Keratinocyte (primary cell): ENCODE measurements around the gene GSTM2. TPM values are rescaled to one million over a fixed set of nuclear protein-coding genes. Genes with fewer than 3 reads are reported as not detected.

Source experiments
- DNase-seq: peaks from one replicate; pipeline ENCODE4 v3.0.0-alpha.2; 2011; ENCODE audit warnings: low read depth, missing footprints, low spot score
- FAIRE-seq: peaks from 2 replicates; lab custom pipeline; 2011; peaks lifted over from hg19 to GRCh38; lab: Jason Lieb, UNC
- H2AFZ ChIP-seq: 2 replicates; pipeline ENCODE4 v1.6.0; 2012; ENCODE audit warnings: low read length, control low read depth, inconsistent platforms; ENCODE audit not compliant: control insufficient read depth
- H3K27ac ChIP-seq: 2 replicates; pipeline ENCODE4 v1.5.1; 2011; ENCODE audit warnings: low read length; ENCODE audit not compliant: control insufficient read depth, insufficient read depth
- H3K27me3 ChIP-seq: 3 replicates; pipeline ENCODE4 v1.6.0; 2011; ENCODE audit warnings: low read length; ENCODE audit not compliant: control insufficient read depth, insufficient read depth; ENCODE audit errors: extremely low read depth
- H3K36me3 ChIP-seq, 2 experiments: 2 replicates in 1 of 2; 3 replicates in 1 of 2; pipeline ENCODE4 v1.5.1; 2011; ENCODE audit warnings: low read length in 2 of 2, mild to moderate bottlenecking in 1 of 2; ENCODE audit not compliant: control insufficient read depth in 2 of 2, insufficient read depth in 2 of 2; ENCODE audit errors: extremely low read depth in 1 of 2
- H3K4me1 ChIP-seq: 3 replicates; pipeline ENCODE4 v1.5.1; 2011; ENCODE audit warnings: low read length; ENCODE audit not compliant: control insufficient read depth, insufficient read depth; ENCODE audit errors: extremely low read depth
- H3K4me2 ChIP-seq: 3 replicates; pipeline ENCODE4 v1.6.0; 2011; ENCODE audit warnings: low read depth, low read length; ENCODE audit not compliant: control insufficient read depth, insufficient read depth; ENCODE audit errors: extremely low read depth
- H3K4me3 ChIP-seq, 3 experiments: fragments of 200-600 bp in 1 of 3; sonication (generic) in 1 of 3; 2 replicates in 2 of 3; 3 replicates in 1 of 3; pipeline ENCODE4 v1.5.1; 2011 to 2016; ENCODE audit warnings: low read length in 3 of 3, mild to moderate bottlenecking in 3 of 3, control low read depth in 2 of 3, inconsistent platforms in 1 of 3, low read depth in 1 of 3, mixed read lengths in 1 of 3, mixed run types in 1 of 3, moderate library complexity in 1 of 3; ENCODE audit not compliant: control insufficient read depth in 2 of 3, insufficient read depth in 2 of 3; ENCODE audit errors: extremely low read depth in 1 of 3
- H3K79me2 ChIP-seq: 2 replicates; pipeline ENCODE4 v1.6.0; 2012; ENCODE audit warnings: low read length; ENCODE audit not compliant: control insufficient read depth, insufficient read depth
- H3K9ac ChIP-seq: 3 replicates; pipeline ENCODE4 v1.6.0; 2011; ENCODE audit warnings: low read length; ENCODE audit not compliant: control insufficient read depth, insufficient read depth; ENCODE audit errors: extremely low read depth
- H3K9me1 ChIP-seq: 3 replicates; pipeline ENCODE4 v1.6.0; 2011; ENCODE audit warnings: low read length; ENCODE audit not compliant: control insufficient read depth, insufficient read depth; ENCODE audit errors: extremely low read depth
- H3K9me3 ChIP-seq: 2 replicates; pipeline ENCODE4 v1.5.1; 2012; ENCODE audit warnings: low read depth, low read length; ENCODE audit not compliant: control insufficient read depth
- H4K20me1 ChIP-seq: 3 replicates; pipeline ENCODE4 v1.6.0; 2011; ENCODE audit warnings: low read length; ENCODE audit not compliant: control insufficient read depth, insufficient read depth; ENCODE audit errors: extremely low read depth
- CTCF ChIP-seq, 3 experiments: IDR thresholded peaks in 1 of 3; conservative IDR thresholded peaks in 1 of 3; optimal IDR thresholded peaks in 1 of 3; 2 replicates in 2 of 3; 3 replicates in 1 of 3; pipeline versions ENCODE3 to v1.5.1; 2011; ENCODE audit warnings: low read length in 3 of 3, mild to moderate bottlenecking in 3 of 3, moderate library complexity in 2 of 3, control low read depth in 1 of 3, inconsistent platforms in 1 of 3; ENCODE audit not compliant: insufficient read depth in 2 of 3; ENCODE audit errors: extremely low read depth in 1 of 3
- EZH2 ChIP-seq: IDR thresholded peaks from one replicate; pipeline ENCODE4 v1.6.1; 2012; ENCODE audit warnings: inconsistent platforms, mild to moderate bottlenecking, low read length, moderate library complexity
- dilution Hi-C: fragments of 300-500 bp; cut with MboI; formaldehyde crosslinking; loops from one replicate; pipeline ENCODE4 v1.7.0; 2020; ENCODE audit warnings: low sequenced_read_pairs; ENCODE audit not compliant: extremely low pct_ligation_motif_present
- polyA plus RNA-seq, 5 experiments: library from polyadenylated mRNA; depleted of rRNA in 3 of 5; stranded (reverse) in 3 of 5; stranded (forward) in 1 of 5; unstranded in 1 of 5; fragments of >200 nt; gene quantifications; 1 replicate in 1 of 5; 2 replicates in 3 of 5; 3 replicates in 1 of 5; pipeline versions ENCODE4 v1.2.1 to v1.2.3, GENCODE V29; 2011 to 2012; ENCODE audit warnings: missing spikeins in 2 of 5, low read depth in 1 of 5, low replicate concordance in 1 of 5

The GSTM2 gene
- polyA plus RNA-seq, 1 donor (not counting 4 experiments of a cell fraction or from before 2014, with no cell fraction given): 11.1 TPM

- TF ChIP-seq EZH2: no peak
- no peak for TF ChIP-seq CTCF (optimal IDR thresholded peaks at IDR 0.05 in 1 of 3, IDR thresholded peaks at IDR 0.05 in 1 of 3, conservative IDR thresholded peaks at IDR 0.05 in 1 of 3; ENCODE audit: extremely low read depth in 1 of 3, insufficient read depth in 2 of 3, low read length in 3 of 3)
- dilution Hi-C loops: no loop called here
- H3K27ac ChIP-seq: no peak overlapping the region
Measured at GRCh38 chr1:109657970-109658369, 9.9 kb upstream of the GSTM2 start.

DNA sequence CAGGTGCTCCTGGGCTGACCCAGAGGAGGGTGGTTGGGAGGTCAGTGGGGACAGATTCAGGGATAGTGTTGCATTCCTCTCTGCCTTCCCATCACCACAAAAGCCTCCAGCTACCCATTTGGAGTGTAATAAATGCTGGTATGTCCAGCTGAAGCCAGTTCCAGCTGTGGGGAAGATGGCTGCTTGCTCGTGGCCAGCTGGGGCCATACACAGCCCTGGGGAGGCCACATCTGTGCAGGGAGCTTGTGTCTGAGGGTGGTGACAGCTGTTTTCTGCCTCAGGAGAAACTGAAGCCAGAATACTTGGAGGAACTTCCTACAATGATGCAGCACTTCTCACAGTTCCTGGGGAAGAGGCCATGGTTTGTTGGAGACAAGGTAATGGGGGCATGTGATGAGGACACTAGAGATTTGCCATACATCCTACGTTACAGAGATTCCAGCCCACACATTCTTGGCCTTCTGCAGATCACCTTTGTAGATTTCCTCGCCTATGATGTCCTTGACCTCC is 9.3 kb upstream of the GSTM2 start:
- Histone ChIP-seq H3K4me1 (peaks cover 7% of the 10 kb centered on the region), H3K9ac (no peak overlapping the region), H3K4me3 (no peak overlapping the region), H3K36me3 (no peaks in the 10 kb centered on the region), H3K27ac (no peak overlapping the region), H3K9me1 (no peaks in the 10 kb centered on the region), H2AFZ (no peak overlapping the region), H3K4me2 (no peak overlapping the region), H4K20me1 (no peaks in the 10 kb centered on the region), H3K9me3 (no peaks in the 10 kb centered on the region), H3K79me2 (no peaks in the 10 kb centered on the region), H3K27me3 (no peaks in the 10 kb centered on the region)
- FAIRE-seq (no peak), DNase-seq (no peak)
- dilution Hi-C loops: no loop called here
- TF ChIP-seq CTCF (optimal IDR thresholded peaks at IDR 0.05 in 1 of 3, IDR thresholded peaks at IDR 0.05 in 1 of 3, conservative IDR thresholded peaks at IDR 0.05 in 1 of 3; ENCODE audit: extremely low read depth in 1 of 3, insufficient read depth in 2 of 3, low read length in 3 of 3): no peak
- no peak for TF ChIP-seq EZH2

More at GRCh38 chr1:109657970-109658369, 9.9 kb upstream of the GSTM2 start:
- no peak overlapping the region for H3K4me2 ChIP-seq
- no peaks in the 10 kb centered on the region for H3K9me3 ChIP-seq
- no peaks in the 10 kb centered on the region for H4K20me1 ChIP-seq
- no peak overlapping the region for H3K4me3 ChIP-seq
- H3K9ac ChIP-seq: no peak overlapping the region
- no peaks in the 10 kb centered on the region for H3K9me1 ChIP-seq
- peaks cover 7% of the 10 kb centered on the region for H3K4me1 ChIP-seq
- no peaks in the 10 kb centered on the region for H3K27me3 ChIP-seq
- H2AFZ ChIP-seq: no peak overlapping the region
- no peaks in the 10 kb centered on the region for H3K36me3 ChIP-seq
- no peaks in the 10 kb centered on the region for H3K79me2 ChIP-seq
- no peak for DNase-seq
- no peak for FAIRE-seq
